OCI-LY3 (cell line): ENCODE data around the gene FRS3.

Source experiments
- H2AFZ ChIP-seq: fragments of 200-600, 300-600 bp; shearing (Covaris generic); 2 replicates; pipeline ENCODE4 v1.6.0; 2014; ENCODE audit warnings: antibody characterized with exemption, low read depth, low read length
- H3K27ac ChIP-seq: fragments of 200-600, 300-600 bp; sonication (generic); 2 replicates; pipeline ENCODE4 v1.5.1; 2014; ENCODE audit warnings: mild to moderate bottlenecking, low read length, moderate library complexity, mixed read lengths
- H3K27me3 ChIP-seq: fragments of 200-600, 300-600 bp; sonication (generic); 2 replicates; pipeline ENCODE4 v1.6.1; 2014; ENCODE audit warnings: low read depth, low read length, mixed read lengths
- H3K36me3 ChIP-seq: fragments of 200-600, 300-600 bp; sonication (generic); replicated peaks from 2 replicates; pipeline ENCODE3; 2014; ENCODE audit warnings: low read depth, low read length, mixed read lengths
- H3K4me1 ChIP-seq: fragments of 300-600, 200-600 bp; sonication (generic); 2 replicates; pipeline ENCODE4 v1.6.1; 2014; ENCODE audit warnings: low read length, mixed read lengths
- H3K4me2 ChIP-seq: fragments of 200-600, 300-600 bp; sonication (generic); 2 replicates; pipeline ENCODE4 v1.6.1; 2014; ENCODE audit warnings: low read length, mixed read lengths
- H3K4me3 ChIP-seq: fragments of 300-600, 200-600 bp; sonication (generic); 2 replicates; pipeline ENCODE4 v1.5.1; 2014; ENCODE audit warnings: antibody characterized with exemption, mild to moderate bottlenecking, low read length, moderate library complexity
- H3K79me2 ChIP-seq: fragments of 300-600, 200-600 bp; shearing (Covaris generic); 2 replicates; pipeline ENCODE4 v1.6.1; 2014; ENCODE audit warnings: mild to moderate bottlenecking, low read length, mixed read lengths
- H3K9ac ChIP-seq: fragments of 300-600, 200-600 bp; shearing (Covaris generic); 2 replicates; pipeline ENCODE4 v1.6.0; 2014; ENCODE audit warnings: mild to moderate bottlenecking, low read length, moderate library complexity
- H3K9me3 ChIP-seq: fragments of 200-600, 300-600 bp; shearing (Covaris generic); 2 replicates; pipeline ENCODE4 v1.6.1; 2014; ENCODE audit warnings: low read length, mixed read lengths; ENCODE audit not compliant: insufficient read depth
- H4K20me1 ChIP-seq: fragments of 200-600, 300-600 bp; sonication (generic); 2 replicates; pipeline ENCODE4 v1.6.1; 2016; ENCODE audit warnings: low read length, mixed read lengths; ENCODE audit not compliant: insufficient read depth
- EZH2phosphoT487 ChIP-seq: fragments of 200-600 bp; shearing (Covaris generic); IDR thresholded peaks from 2 replicates; pipeline ENCODE4 v1.6.1; 2018; ENCODE audit warnings: antibody characterized with exemption, mixed run types, low read depth
- TF ChIP-seq, protein P1 (sequence below): fragments of 200-600, 300-600 bp; sonication (generic); IDR thresholded peaks from 2 replicates; pipeline ENCODE4 v1.5.1; 2014; ENCODE audit warnings: antibody characterized with exemption, low read length, low read depth

The FRS3 gene

DNA sequence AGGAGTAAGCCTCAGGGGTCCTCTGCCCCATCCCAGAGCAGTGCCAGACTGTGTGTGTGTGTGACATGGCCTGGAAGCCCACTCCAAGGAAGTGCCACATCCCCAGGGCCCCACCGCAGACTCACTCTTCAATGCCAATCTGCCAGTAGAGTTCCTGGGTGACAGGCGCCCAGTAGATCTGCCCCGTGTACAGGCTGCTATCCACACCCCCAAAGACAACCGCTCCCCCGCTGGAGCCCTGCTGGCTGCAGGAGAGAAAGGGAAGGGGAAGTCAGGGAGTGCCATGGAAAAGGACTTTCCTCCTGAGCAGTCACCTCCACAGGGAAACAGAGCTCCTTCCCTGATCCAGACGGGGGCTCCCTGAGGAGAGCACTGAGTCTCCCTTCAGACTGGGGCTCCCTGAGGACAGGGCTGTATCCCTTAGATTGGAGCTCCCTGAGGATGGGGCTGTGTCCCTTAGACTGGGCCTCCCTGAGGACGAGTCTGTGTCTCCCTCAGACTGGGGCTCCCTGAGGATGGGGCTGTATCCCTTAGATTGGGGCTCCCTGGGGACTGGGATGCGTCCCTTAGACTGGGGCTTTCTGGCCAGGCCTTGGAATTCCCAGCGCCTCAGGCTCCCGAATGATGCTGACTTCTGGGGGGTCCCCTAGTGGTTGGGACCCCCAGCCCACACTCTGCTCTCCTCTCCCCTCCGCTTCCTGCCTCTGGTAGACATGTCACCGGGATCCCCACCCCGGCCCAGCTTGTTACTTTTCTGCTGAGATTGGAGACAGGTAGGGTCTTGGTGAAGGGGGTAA, 39.1 kb downstream of the FRS3 start:
- Histone ChIP-seq H3K36me3 (no peaks in the 10 kb centered on the region), H4K20me1 (no peaks in the 10 kb centered on the region), H3K9me3 (no peaks in the 10 kb centered on the region), H3K4me2 (no peak overlapping the region), H3K27me3 (0 out of 2 replicates have a peak, but pooled peaks cover 4% of the 10 kb centered on the region), H3K4me3 (no peak overlapping the region), H3K79me2 (no peaks in the 10 kb centered on the region), H3K4me1 (peaks cover 8% of the 10 kb centered on the region), H3K9ac (no peak overlapping the region), H2AFZ (no peak overlapping the region), H3K27ac (no peak overlapping the region)
- TF ChIP-seq EZH2phosphoT487 = no peak
- TF ChIP-seq, protein P1, sequence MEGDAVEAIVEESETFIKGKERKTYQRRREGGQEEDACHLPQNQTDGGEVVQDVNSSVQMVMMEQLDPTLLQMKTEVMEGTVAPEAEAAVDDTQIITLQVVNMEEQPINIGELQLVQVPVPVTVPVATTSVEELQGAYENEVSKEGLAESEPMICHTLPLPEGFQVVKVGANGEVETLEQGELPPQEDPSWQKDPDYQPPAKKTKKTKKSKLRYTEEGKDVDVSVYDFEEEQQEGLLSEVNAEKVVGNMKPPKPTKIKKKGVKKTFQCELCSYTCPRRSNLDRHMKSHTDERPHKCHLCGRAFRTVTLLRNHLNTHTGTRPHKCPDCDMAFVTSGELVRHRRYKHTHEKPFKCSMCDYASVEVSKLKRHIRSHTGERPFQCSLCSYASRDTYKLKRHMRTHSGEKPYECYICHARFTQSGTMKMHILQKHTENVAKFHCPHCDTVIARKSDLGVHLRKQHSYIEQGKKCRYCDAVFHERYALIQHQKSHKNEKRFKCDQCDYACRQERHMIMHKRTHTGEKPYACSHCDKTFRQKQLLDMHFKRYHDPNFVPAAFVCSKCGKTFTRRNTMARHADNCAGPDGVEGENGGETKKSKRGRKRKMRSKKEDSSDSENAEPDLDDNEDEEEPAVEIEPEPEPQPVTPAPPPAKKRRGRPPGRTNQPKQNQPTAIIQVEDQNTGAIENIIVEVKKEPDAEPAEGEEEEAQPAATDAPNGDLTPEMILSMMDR = no peak

DNA sequence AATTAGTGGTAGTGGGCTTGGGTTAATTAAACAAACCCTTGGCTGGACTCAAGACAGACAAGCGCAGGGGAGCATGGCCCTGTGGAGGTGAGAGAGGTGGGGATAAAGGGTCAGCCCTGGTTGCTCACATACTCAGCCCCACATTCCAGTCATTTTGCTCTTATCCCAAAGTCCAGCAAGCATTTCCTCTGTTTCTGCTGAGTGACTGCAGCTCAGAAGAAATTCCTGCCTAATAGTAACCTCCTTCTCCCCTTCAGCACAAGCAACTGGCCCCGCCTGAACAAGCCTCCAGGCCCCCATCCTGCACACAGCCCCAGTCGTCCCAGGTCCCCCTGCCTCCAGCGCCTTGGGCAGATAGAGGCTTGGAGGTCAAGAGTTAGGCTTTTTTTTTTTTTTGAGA, 40.7 kb downstream of the FRS3 start:
- Histone ChIP-seq H3K9me3 (no peaks in the 10 kb centered on the region), H2AFZ (no peak overlapping the region), H3K27me3 (0 out of 2 replicates have a peak, but pooled peaks cover 4% of the 10 kb centered on the region), H3K4me2 (no peak overlapping the region), H3K27ac (no peak overlapping the region), H3K36me3 (no peaks in the 10 kb centered on the region), H3K79me2 (no peaks in the 10 kb centered on the region; the same call in 1 of the 2 replicates), H3K4me3 (no peak overlapping the region), H3K4me1 (peaks cover 8% of the 10 kb centered on the region), H3K9ac (no peak overlapping the region), H4K20me1 (no peaks in the 10 kb centered on the region)
- TF ChIP-seq, protein P1 = no peak
- no peak for TF ChIP-seq EZH2phosphoT487

DNA sequence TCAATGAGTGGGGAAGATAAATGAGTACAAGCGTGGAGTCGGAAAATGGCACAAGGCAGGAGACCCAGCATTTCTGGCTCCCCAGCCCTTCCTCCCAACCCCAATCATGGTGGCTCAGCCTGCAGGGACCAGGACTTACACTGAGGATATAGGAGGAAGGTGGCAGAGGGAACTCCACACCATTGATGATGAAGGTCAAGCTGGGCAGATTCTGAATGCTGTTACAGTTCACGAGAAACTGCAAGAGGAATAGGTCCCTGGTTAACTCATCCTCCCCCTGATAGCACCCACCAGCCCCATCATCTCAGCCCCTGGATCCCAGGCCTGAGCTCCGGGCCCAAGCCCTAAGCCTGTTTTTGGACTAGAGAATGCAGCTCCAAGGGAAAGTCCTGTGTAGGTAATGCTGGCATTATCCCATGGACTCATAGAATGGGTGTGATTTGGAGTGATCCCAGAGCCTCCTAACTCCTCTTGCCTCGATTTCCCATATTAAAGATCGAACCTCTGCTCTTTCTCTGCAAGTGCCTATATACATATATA, 42.0 kb downstream of the FRS3 start:
- Histone ChIP-seq H2AFZ (no peak overlapping the region), H3K27me3 (0 out of 2 replicates have a peak, but pooled peaks cover 4% of the 10 kb centered on the region), H3K4me3 (no peak overlapping the region), H3K27ac (no peak overlapping the region), H4K20me1 (no peaks in the 10 kb centered on the region), H3K4me2 (no peak overlapping the region), H3K4me1 (peaks cover 13% of the 10 kb centered on the region), H3K79me2 (peaks cover 12% of the 10 kb centered on the region), H3K36me3 (peaks cover 4% of the 10 kb centered on the region), H3K9me3 (no peaks in the 10 kb centered on the region), H3K9ac (no peak overlapping the region)
- no peak for TF ChIP-seq EZH2phosphoT487
- TF ChIP-seq, protein P1 = no peak

DNA sequence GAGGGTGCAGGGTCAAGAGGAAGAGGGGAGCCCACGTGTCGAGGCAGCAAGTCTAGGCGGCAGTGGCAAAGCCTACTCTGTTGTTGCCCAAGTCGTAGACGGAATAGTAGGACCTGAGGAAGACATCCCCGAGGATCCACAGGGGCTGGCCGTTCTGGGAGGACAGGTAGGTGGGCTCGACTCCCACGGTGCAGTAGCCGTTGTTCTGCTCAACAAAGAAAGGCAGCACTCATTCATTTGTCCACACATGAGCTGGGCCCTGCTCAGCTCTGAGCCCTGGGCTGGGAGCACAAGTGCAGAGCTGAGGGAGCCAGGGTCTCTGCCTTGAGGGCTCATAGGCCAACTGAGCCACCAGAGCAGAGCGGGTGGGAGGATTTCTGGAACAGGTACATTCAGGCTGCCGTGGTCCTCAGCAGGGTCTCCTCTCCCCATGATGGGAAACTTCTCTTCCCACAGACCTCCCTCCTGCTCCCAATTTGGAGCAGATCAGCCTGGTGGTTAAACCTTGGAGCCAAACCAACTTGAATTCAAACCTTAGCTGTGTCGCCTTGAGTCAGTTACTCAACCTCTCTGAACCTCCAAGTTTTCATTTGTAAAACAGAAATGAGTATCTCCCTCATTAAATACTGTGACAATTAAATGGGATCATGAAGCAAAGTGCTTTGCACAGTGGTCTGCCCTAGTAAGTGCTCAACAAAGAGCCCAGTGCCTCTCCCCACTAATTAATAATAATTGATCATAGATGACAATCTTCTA, 42.7 kb downstream of the FRS3 start:
- TF ChIP-seq EZH2phosphoT487 = no peak
- TF ChIP-seq, protein P1 = no peak
- H3K4me3 ChIP-seq = no peak overlapping the region
- no peak overlapping the region for H3K9ac ChIP-seq
- H3K27me3 ChIP-seq = 0 out of 2 replicates have a peak, but pooled peaks cover 4% of the 10 kb centered on the region
- H3K4me1 ChIP-seq = peaks cover 13% of the 10 kb centered on the region
- no peak overlapping the region for H3K4me2 ChIP-seq
- H4K20me1 ChIP-seq = no peaks in the 10 kb centered on the region
- no peaks in the 10 kb centered on the region for H3K9me3 ChIP-seq
- peaks cover 9% of the 10 kb centered on the region for H3K36me3 ChIP-seq
- H2AFZ ChIP-seq = no peak overlapping the region
- H3K79me2 ChIP-seq = peaks cover 19% of the 10 kb centered on the region
- H3K27ac ChIP-seq = no peak overlapping the region
